NCI-H1105 treated with DMSO at 0.1 percent for 48 hours (cell line): ENCODE results near the gene CELF4.

Source experiments
- DNase-seq: peaks from one replicate; lab custom pipeline; 2025; lab: John Stamatoyannopoulos, UW

Gene CELF4

GRCh38 chr18:37412333-37412732, 153.3 kb downstream of the CELF4 start:
- no peak for DNase-seq

GRCh38 chr18:37409878-37410277, 155.7 kb downstream of the CELF4 start:
- DNase-seq, result no peak

GRCh38 chr18:37408676-37409265, 156.8 kb downstream of the CELF4 start:
- no peak for DNase-seq

- no peak for DNase-seq
These were observed 158.0 kb downstream of the CELF4 start for GRCh38 chr18:37407571-37407970.

GRCh38 chr18:37405772-37406171, 159.8 kb downstream of the CELF4 start:
- DNase-seq, result no peak

- DNase-seq, result no peak
These were observed 160.4 kb downstream of the CELF4 start for GRCh38 chr18:37405229-37405628.

GRCh38 chr18:37403788-37404187, 161.8 kb downstream of the CELF4 start:
- no peak for DNase-seq

GRCh38 chr18:37403100-37403781, 162.4 kb downstream of the CELF4 start:
- no peak for DNase-seq

GRCh38 chr18:37402735-37403099, 162.9 kb downstream of the CELF4 start:
- DNase-seq, result no peak

- no peak for DNase-seq
These were observed 164.8 kb downstream of the CELF4 start for GRCh38 chr18:37400802-37401201.

GRCh38 chr18:37398248-37398920, 167.2 kb downstream of the CELF4 start:
- DNase-seq, result no peak

GRCh38 chr18:37397814-37398213, 167.8 kb downstream of the CELF4 start:
- DNase-seq, result no peak

- DNase-seq, result no peak
These were observed 168.5 kb downstream of the CELF4 start for GRCh38 chr18:37396971-37397720.

- DNase-seq, result no peak
These were observed 170.0 kb downstream of the CELF4 start for GRCh38 chr18:37395631-37396030.

- DNase-seq, result no peak
These were observed 170.5 kb downstream of the CELF4 start for GRCh38 chr18:37395138-37395537.

- DNase-seq, result no peak
These were observed 171.0 kb downstream of the CELF4 start for GRCh38 chr18:37394610-37394965.

GRCh38 chr18:37393945-37394609, 171.5 kb downstream of the CELF4 start:
- DNase-seq, result peak; percentile 80

GRCh38 chr18:37393221-37393827, 172.3 kb downstream of the CELF4 start:
- DNase-seq, result peak; percentile 6

- no peak for DNase-seq
These were observed 172.9 kb downstream of the CELF4 start for GRCh38 chr18:37392648-37393047.

- no peak for DNase-seq
These were observed 173.7 kb downstream of the CELF4 start for GRCh38 chr18:37391698-37392548.

GRCh38 chr18:37391156-37391555, 174.4 kb downstream of the CELF4 start:
- DNase-seq, result no peak
